Activated T-cell treated with anti-CD3 and anti-CD28 coated beads for 24 hours (primary cell): ENCODE results near the gene EPOP.
"Not testable (repeated sequence)": the region's sequence is repeated elsewhere in the genome, so short reads cannot be mapped to it uniquely, and the experiment has no call there.

Experiments used
- DNase-seq: peaks from one replicate; pipeline ENCODE4 v3.0.0-alpha.2; 2020; ENCODE audit warnings: low read depth

EPOP gene

GRCh38 chr17:38637951-38638350 is 36.8 kb downstream of the EPOP start:
- no peak for DNase-seq

- DNase-seq: no peak
These were observed 38.7 kb downstream of the EPOP start for GRCh38 chr17:38636054-38636453.

GRCh38 chr17:38632334-38632733 is 42.4 kb downstream of the EPOP start:
- no peak for DNase-seq

- DNase-seq: no peak
These were observed 46.3 kb downstream of the EPOP start for GRCh38 chr17:38628441-38628840.

- DNase-seq: no peak
These were observed 46.8 kb downstream of the EPOP start for GRCh38 chr17:38627957-38628356.

GRCh38 chr17:38626606-38627226 is 48.0 kb downstream of the EPOP start:
- DNase-seq: not testable (repeated sequence)

GRCh38 chr17:38625482-38625881 is 49.3 kb downstream of the EPOP start:
- no peak for DNase-seq

- not testable (repeated sequence) for DNase-seq
These were observed 49.9 kb downstream of the EPOP start for GRCh38 chr17:38624782-38625355.
